HT1080 (cell line): ENCODE measurements around the gene LRRC75B. TPM values are rescaled to one million over a fixed set of nuclear protein-coding genes. Genes with fewer than 3 reads are reported as not detected.
"Not testable (repeated sequence)": the region's sequence is repeated elsewhere in the genome, so short reads cannot be mapped to it uniquely, and the experiment has no call there.

Experiments used
- DNase-seq: peaks from one replicate; pipeline ENCODE4 v3.0.0-alpha.2; 2015; ENCODE audit warnings: low read depth
- total RNA-seq: library from RNA; depleted of rRNA; stranded (reverse); fragments of >200 nt; shearing (Covaris generic); gene quantifications from 2 replicates; pipeline ENCODE4 v1.2.3, GENCODE V29; 2014; rRNA removed

LRRC75B gene
- total RNA-seq, 1 experiment from 2014 or later: 1.1 TPM

GRCh38 chr22:24555165-24556039, 37.5 kb downstream of the LRRC75B start, which contains the start of gene SNRPD3:
TSS of gene SNRPD3 (plus strand) at chr22:24555999. CDS start at chr22:24557675, 1,676 bp downstream.
- DNase-seq: peak; percentile 97

GRCh38 chr22:24554313-24555164, 38.3 kb downstream of the LRRC75B start, which contains the start of gene GUCD1:
TSS of gene GUCD1 (minus strand) at chr22:24555138. CDS start at chr22:24554991, 147 bp downstream.
- peak; percentile 10 for DNase-seq

GRCh38 chr22:24553597-24554312, 39.1 kb downstream of the LRRC75B start:
- DNase-seq: no peak

- not testable (repeated sequence) for DNase-seq
These were observed 40.2 kb downstream of the LRRC75B start for GRCh38 chr22:24552503-24553286.

GRCh38 chr22:24550902-24551435, 41.9 kb downstream of the LRRC75B start:
- DNase-seq: no peak

- DNase-seq: peak; percentile 56
These were observed 42.6 kb downstream of the LRRC75B start for GRCh38 chr22:24550028-24550901.

GRCh38 chr22:24548812-24549211, 44.1 kb downstream of the LRRC75B start:
- DNase-seq: no peak

GRCh38 chr22:24543679-24544243, 49.1 kb downstream of the LRRC75B start:
- DNase-seq: no peak

GRCh38 chr22:24543185-24543601, 49.7 kb downstream of the LRRC75B start:
- DNase-seq: no peak

GRCh38 chr22:24542641-24543040, 50.2 kb downstream of the LRRC75B start:
- no peak for DNase-seq

GRCh38 chr22:24541681-24542515, 51.0 kb downstream of the LRRC75B start:
- DNase-seq: no peak

GRCh38 chr22:24540470-24540869, 52.4 kb downstream of the LRRC75B start:
- DNase-seq: no peak

GRCh38 chr22:24536089-24536488, 56.8 kb downstream of the LRRC75B start:
- DNase-seq: no peak

Other genes with a start within 250 kb of the LRRC75B start
- 1.5 and 2.3 TPM in 2 replicates for gene ADORA2A, start 165.5 kb downstream of the LRRC75B start, total RNA-seq
- not detected in 2 replicates for gene UPB1, start 97.7 kb downstream of the LRRC75B start, total RNA-seq
- 167 and 172 TPM in 2 replicates for gene GUCD1, start 37.9 kb downstream of the LRRC75B start, total RNA-seq
- 278 and 339 TPM in 2 replicates for gene SNRPD3, start 37.1 kb downstream of the LRRC75B start, total RNA-seq
- 3.7 and 8.5 TPM in 2 replicates for gene GGT1, start 10.1 kb upstream of the LRRC75B start, total RNA-seq
- not detected in 2 replicates for gene PIWIL3, start 181.6 kb upstream of the LRRC75B start, total RNA-seq
- not detected in 2 replicates for gene SGSM1, start 213.1 kb upstream of the LRRC75B start, total RNA-seq